ENCODE results near the gene FAM171A2. TPM values are rescaled to one million over a fixed set of nuclear protein-coding genes. Genes with fewer than 3 reads are reported as not detected.

FAM171A2 gene
- total and polyA plus RNA-seq, 12 donors = 0.13 to 5.4 (median 2.3) TPM

- Histone ChIP-seq H3K9me3 (replicated peaks in 1 of 3) (no peaks in the 10 kb centered on the region), H3K27me3 (no peaks in the 10 kb centered on the region), H3K4me1 (replicated peaks in 1 of 2) (peaks cover 5 to 10% of the 10 kb centered on the region in 2 donors), H3K36me3 (replicated peaks in 1 of 2) (no peaks in the 10 kb centered on the region), H3K27ac (no peak overlapping the region), H3K4me3 (no peak overlapping the region)
- no peak for TF ChIP-seq POLR2A (IDR thresholded peaks at IDR 0.05)
- TF ChIP-seq, protein P1, sequence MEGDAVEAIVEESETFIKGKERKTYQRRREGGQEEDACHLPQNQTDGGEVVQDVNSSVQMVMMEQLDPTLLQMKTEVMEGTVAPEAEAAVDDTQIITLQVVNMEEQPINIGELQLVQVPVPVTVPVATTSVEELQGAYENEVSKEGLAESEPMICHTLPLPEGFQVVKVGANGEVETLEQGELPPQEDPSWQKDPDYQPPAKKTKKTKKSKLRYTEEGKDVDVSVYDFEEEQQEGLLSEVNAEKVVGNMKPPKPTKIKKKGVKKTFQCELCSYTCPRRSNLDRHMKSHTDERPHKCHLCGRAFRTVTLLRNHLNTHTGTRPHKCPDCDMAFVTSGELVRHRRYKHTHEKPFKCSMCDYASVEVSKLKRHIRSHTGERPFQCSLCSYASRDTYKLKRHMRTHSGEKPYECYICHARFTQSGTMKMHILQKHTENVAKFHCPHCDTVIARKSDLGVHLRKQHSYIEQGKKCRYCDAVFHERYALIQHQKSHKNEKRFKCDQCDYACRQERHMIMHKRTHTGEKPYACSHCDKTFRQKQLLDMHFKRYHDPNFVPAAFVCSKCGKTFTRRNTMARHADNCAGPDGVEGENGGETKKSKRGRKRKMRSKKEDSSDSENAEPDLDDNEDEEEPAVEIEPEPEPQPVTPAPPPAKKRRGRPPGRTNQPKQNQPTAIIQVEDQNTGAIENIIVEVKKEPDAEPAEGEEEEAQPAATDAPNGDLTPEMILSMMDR (IDR thresholded peaks at IDR 0.05) = no peak
- WGBS, 4 donors = 66 to 78% (median 72%) methylated on average over 4 to 6 of the region's 6 CpGs
- DNase-seq = no peak
- intact Hi-C loops (cut with DNase I) = no loop called here
Measured at GRCh38 chr17:44359006-44359405, 4.6 kb downstream of the FAM171A2 start.

- DNase-seq = no peak
Measured at GRCh38 chr17:44358066-44358465, 5.6 kb downstream of the FAM171A2 start.

DNA sequence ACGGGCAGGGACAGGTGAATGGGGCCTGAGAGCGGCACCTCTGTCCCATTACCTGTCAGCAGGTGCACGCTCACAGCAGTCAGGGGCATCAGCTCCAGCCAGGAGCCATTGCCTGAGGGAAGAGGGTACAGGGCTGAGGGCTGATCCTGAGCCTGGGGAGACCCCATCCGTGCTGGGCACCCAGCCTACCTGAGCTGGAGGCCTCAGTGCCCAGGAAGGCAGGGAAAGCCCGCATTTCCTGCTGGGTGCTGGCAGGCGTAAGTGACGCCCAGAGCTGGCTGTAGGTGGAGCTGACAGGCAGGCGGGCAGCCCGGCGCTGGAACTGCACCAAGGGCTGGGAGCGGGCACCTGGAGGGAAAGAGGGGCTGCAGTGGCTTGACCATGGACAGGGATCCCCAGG, 7.4 kb downstream of the FAM171A2 start:
- DNase-seq = no peak
- TF ChIP-seq, protein P1 (IDR thresholded peaks at IDR 0.05) = no peak
- no peak for TF ChIP-seq POLR2A (IDR thresholded peaks at IDR 0.05)
- intact Hi-C loops (cut with DNase I) = no loop called here
- WGBS, 4 donors = 87 to 100% (median 89%) methylated on average over 1 to 11 of the region's 11 CpGs
- Histone ChIP-seq H3K9me3 (replicated peaks in 1 of 3) (no peaks in the 10 kb centered on the region), H3K4me3 (no peak overlapping the region), H3K36me3 (replicated peaks in 1 of 2) (peaks cover 0 to 19% of the 10 kb centered on the region in 2 donors), H3K4me1 (replicated peaks in 1 of 2) (no peaks in the 10 kb centered on the region), H3K27me3 (no peaks in the 10 kb centered on the region), H3K27ac (no peak overlapping the region)

More at GRCh38 chr17:44358066-44358465, 5.6 kb downstream of the FAM171A2 start:
- no peaks in the 10 kb centered on the region for H3K9me3 ChIP-seq (replicated peaks in 1 of 3)
- peaks cover 0 to under 1% of the 10 kb centered on the region in 2 donors for H3K36me3 ChIP-seq (replicated peaks in 1 of 2)
- peaks cover 0 to 6% of the 10 kb centered on the region in 2 donors for H3K4me1 ChIP-seq (replicated peaks in 1 of 2)
- TF ChIP-seq POLR2A (IDR thresholded peaks at IDR 0.05) = no peak
- TF ChIP-seq, protein P1 (IDR thresholded peaks at IDR 0.05) = no peak
- H3K27me3 ChIP-seq = no peaks in the 10 kb centered on the region
- no peak overlapping the region for H3K27ac ChIP-seq
- H3K4me3 ChIP-seq = no peak overlapping the region
- intact Hi-C loops (cut with DNase I) = no loop called here
- WGBS, 4 donors = 82 to 92% (median 87%) methylated on average over 9 of the region's 9 CpGs

GRCh38 chr17:44355642-44356099, 8.0 kb downstream of the FAM171A2 start:
- 89 to 93% (median 91%) methylated on average over 9 to 17 of the region's 17 CpGs for WGBS, 4 donors
- Histone ChIP-seq H3K4me3 (no peak overlapping the region), H3K27me3 (no peaks in the 10 kb centered on the region), H3K36me3 (replicated peaks in 1 of 2) (peaks cover 0 to 24% of the 10 kb centered on the region in 2 donors), H3K9me3 (replicated peaks in 1 of 3) (no peaks in the 10 kb centered on the region), H3K4me1 (replicated peaks in 1 of 2) (no peaks in the 10 kb centered on the region), H3K27ac (no peak overlapping the region)
- TF ChIP-seq POLR2A (IDR thresholded peaks at IDR 0.05) = no peak
- TF ChIP-seq, protein P1 (IDR thresholded peaks at IDR 0.05) = no peak
- intact Hi-C loops (cut with DNase I) = no loop called here
- DNase-seq = no peak
